Measurements from ENCODE around the gene MARK2.

Gene MARK2

GRCh38 chr11:63890368-63890767 lies 51.5 kb downstream of the MARK2 start:
- DNase-seq, result no peak
- Histone ChIP-seq H3K4me1 (ENCODE audit: control extremely low read depth in 1 of 4, control insufficient read depth in 4 of 4, insufficient read depth in 4 of 4, low read length in 3 of 4) (peaks cover 6 to 52% (median 37%) of the 10 kb centered on the region in 4 experiments), H3K36me3 (ENCODE audit: control insufficient read depth in 4 of 4, insufficient read depth in 4 of 4, low read length in 3 of 4) (peaks cover 0 to 27% (median 8%) of the 10 kb centered on the region in 4 experiments), H3K4me3 (ENCODE audit: control insufficient read depth in 1 of 7, extremely low read depth in 1 of 7, insufficient read depth in 4 of 7, low read depth in 2 of 7, low read length in 6 of 7) (no peak overlapping the region), H3K27me3 (replicated peaks in 2 of 5; ENCODE audit: control insufficient read depth in 4 of 5, insufficient read depth in 5 of 5, low read length in 4 of 5) (no peaks in the 10 kb centered on the region), H3K9me3 (ENCODE audit: control extremely low read depth in 1 of 5, control insufficient read depth in 4 of 5, insufficient read depth in 2 of 5, low read depth in 1 of 5, low read length in 4 of 5) (no peaks in the 10 kb centered on the region), H3K27ac (ENCODE audit: insufficient read depth in 1 of 2, low read depth in 1 of 2, low read length in 2 of 2, poor library complexity in 1 of 2, severe bottlenecking in 2 of 2) (no peak overlapping the region)
- POLR2A ChIA-PET, result no interaction called here
- CTCF ChIA-PET, result interaction anchor here (2.1 to 9.0 kb wide), 4 partner anchors 9 to 52 kb away, joined by 4 to 41 read pairs (median 18); partner anchors contain the start of gene MARK2
- WGBS (ENCODE audit: insufficient coverage), result 87% methylated on average over 6 of the region's 7 CpGs

- ChIA-PET POLR2A (no interaction called here), CTCF (interaction anchor here (1.4 to 9.0 kb wide), 6 partner anchors 11 to 54 kb away, joined by 3 to 41 read pairs (median 4); partner anchors contain the start of genes MARK2 and RCOR2)
- WGBS (ENCODE audit: insufficient coverage), result 13% methylated on average over 3 of the region's 3 CpGs
- Histone ChIP-seq H3K27me3 (replicated peaks in 2 of 5; ENCODE audit: control insufficient read depth in 4 of 5, insufficient read depth in 5 of 5, low read length in 4 of 5) (no peaks in the 10 kb centered on the region), H3K27ac (ENCODE audit: insufficient read depth in 1 of 2, low read depth in 1 of 2, low read length in 2 of 2, poor library complexity in 1 of 2, severe bottlenecking in 2 of 2) (no peak overlapping the region), H3K4me1 (ENCODE audit: control extremely low read depth in 1 of 4, control insufficient read depth in 4 of 4, insufficient read depth in 4 of 4, low read length in 3 of 4) (peaks cover 6 to 42% (median 32%) of the 10 kb centered on the region in 4 experiments), H3K4me3 (ENCODE audit: control insufficient read depth in 1 of 7, extremely low read depth in 1 of 7, insufficient read depth in 4 of 7, low read depth in 2 of 7, low read length in 6 of 7) (no peak overlapping the region), H3K36me3 (ENCODE audit: control insufficient read depth in 4 of 4, insufficient read depth in 4 of 4, low read length in 3 of 4) (peaks cover 2 to 43% (median 18%) of the 10 kb centered on the region in 4 experiments), H3K9me3 (ENCODE audit: control extremely low read depth in 1 of 5, control insufficient read depth in 4 of 5, insufficient read depth in 2 of 5, low read depth in 1 of 5, low read length in 4 of 5) (no peaks in the 10 kb centered on the region)
- DNase-seq, result peak; percentile 36 to 77 (median 67)
Measured at GRCh38 chr11:63892228-63892627, 53.3 kb downstream of the MARK2 start.

- CTCF ChIA-PET, result interaction anchor here (0.7 to 9.0 kb wide), 8 partner anchors 9 to 286 kb away, joined by 3 to 41 read pairs (median 4); partner anchors contain the start of gene MARK2
- H3K9me3 ChIP-seq (ENCODE audit: control extremely low read depth in 1 of 5, control insufficient read depth in 4 of 5, insufficient read depth in 2 of 5, low read depth in 1 of 5, low read length in 4 of 5), result no peaks in the 10 kb centered on the region
- peaks cover 8 to 54% (median 27%) of the 10 kb centered on the region in 4 experiments for H3K36me3 ChIP-seq (ENCODE audit: control insufficient read depth in 4 of 4, insufficient read depth in 4 of 4, low read length in 3 of 4)
- H3K27me3 ChIP-seq (replicated peaks in 2 of 5; ENCODE audit: control insufficient read depth in 4 of 5, insufficient read depth in 5 of 5, low read length in 4 of 5), result no peaks in the 10 kb centered on the region
- H3K4me3 ChIP-seq (ENCODE audit: control insufficient read depth in 1 of 7, extremely low read depth in 1 of 7, insufficient read depth in 4 of 7, low read depth in 2 of 7, low read length in 6 of 7), result no peak overlapping the region
- peaks cover 0 to 30% (median 21%) of the 10 kb centered on the region in 4 experiments for H3K4me1 ChIP-seq (ENCODE audit: control extremely low read depth in 1 of 4, control insufficient read depth in 4 of 4, insufficient read depth in 4 of 4, low read length in 3 of 4)
- DNase-seq, result no peak
- no peak overlapping the region for H3K27ac ChIP-seq (ENCODE audit: insufficient read depth in 1 of 2, low read depth in 1 of 2, low read length in 2 of 2, poor library complexity in 1 of 2, severe bottlenecking in 2 of 2)
- WGBS (ENCODE audit: insufficient coverage), result 100% methylated on average over 2 of the region's 6 CpGs
- POLR2A ChIA-PET, result no interaction called here
Measured at GRCh38 chr11:63893355-63893754, 54.4 kb downstream of the MARK2 start.

- no peak for DNase-seq
- Histone ChIP-seq H3K4me1 (ENCODE audit: control extremely low read depth in 1 of 4, control insufficient read depth in 4 of 4, insufficient read depth in 4 of 4, low read length in 3 of 4) (peaks cover 0 to 13% (median 7%) of the 10 kb centered on the region in 4 experiments), H3K9me3 (ENCODE audit: control extremely low read depth in 1 of 5, control insufficient read depth in 4 of 5, insufficient read depth in 2 of 5, low read depth in 1 of 5, low read length in 4 of 5) (no peaks in the 10 kb centered on the region), H3K4me3 (ENCODE audit: control insufficient read depth in 1 of 7, extremely low read depth in 1 of 7, insufficient read depth in 4 of 7, low read depth in 2 of 7, low read length in 6 of 7) (no peak overlapping the region), H3K27me3 (replicated peaks in 2 of 5; ENCODE audit: control insufficient read depth in 4 of 5, insufficient read depth in 5 of 5, low read length in 4 of 5) (no peaks in the 10 kb centered on the region), H3K36me3 (ENCODE audit: control insufficient read depth in 4 of 4, insufficient read depth in 4 of 4, low read length in 3 of 4) (peaks cover 12 to 74% (median 52%) of the 10 kb centered on the region in 4 experiments), H3K27ac (ENCODE audit: insufficient read depth in 1 of 2, low read depth in 1 of 2, low read length in 2 of 2, poor library complexity in 1 of 2, severe bottlenecking in 2 of 2) (no peak overlapping the region)
- WGBS (ENCODE audit: insufficient coverage), result 75% methylated on average over 3 of the region's 4 CpGs
- ChIA-PET POLR2A (no interaction called here), CTCF (interaction anchor here (1.0 to 12.5 kb wide), 2 partner anchors 9 to 62 kb away, joined by 4 to 176 read pairs; partner anchors contain the start of gene MARK2)
Measured at GRCh38 chr11:63896071-63896470, 57.2 kb downstream of the MARK2 start.

GRCh38 chr11:63897459-63898146 lies 58.7 kb downstream of the MARK2 start:
- Histone ChIP-seq H3K4me1 (ENCODE audit: control extremely low read depth in 1 of 4, control insufficient read depth in 4 of 4, insufficient read depth in 4 of 4, low read length in 3 of 4) (peaks cover 0 to 11% (median 3%) of the 10 kb centered on the region in 4 experiments), H3K27ac (ENCODE audit: insufficient read depth in 1 of 2, low read depth in 1 of 2, low read length in 2 of 2, poor library complexity in 1 of 2, severe bottlenecking in 2 of 2) (no peak overlapping the region), H3K4me3 (ENCODE audit: control insufficient read depth in 1 of 7, extremely low read depth in 1 of 7, insufficient read depth in 4 of 7, low read depth in 2 of 7, low read length in 6 of 7) (no peak overlapping the region), H3K27me3 (replicated peaks in 2 of 5; ENCODE audit: control insufficient read depth in 4 of 5, insufficient read depth in 5 of 5, low read length in 4 of 5) (no peaks in the 10 kb centered on the region), H3K36me3 (ENCODE audit: control insufficient read depth in 4 of 4, insufficient read depth in 4 of 4, low read length in 3 of 4) (peaks cover 12 to 78% (median 58%) of the 10 kb centered on the region in 4 experiments), H3K9me3 (ENCODE audit: control extremely low read depth in 1 of 5, control insufficient read depth in 4 of 5, insufficient read depth in 2 of 5, low read depth in 1 of 5, low read length in 4 of 5) (no peaks in the 10 kb centered on the region)
- POLR2A ChIA-PET, result no interaction called here
- 98% methylated on average over 6 of the region's 10 CpGs for WGBS (ENCODE audit: insufficient coverage)
- no peak for DNase-seq
- CTCF ChIA-PET, result interaction anchor here (1.0 to 12.5 kb wide), 7 partner anchors 9 to 64 kb away, joined by 3 to 176 read pairs (median 4); partner anchors contain the start of gene MARK2

GRCh38 chr11:63901660-63902059 lies 62.8 kb downstream of the MARK2 start:
- DNase-seq, result peak; percentile 51 to 71 (median 69)
- no peak overlapping the region for H3K4me3 ChIP-seq (ENCODE audit: control insufficient read depth in 1 of 7, extremely low read depth in 1 of 7, insufficient read depth in 4 of 7, low read depth in 2 of 7, low read length in 6 of 7)
- no peaks in the 10 kb centered on the region for H3K9me3 ChIP-seq (ENCODE audit: control extremely low read depth in 1 of 5, control insufficient read depth in 4 of 5, insufficient read depth in 2 of 5, low read depth in 1 of 5, low read length in 4 of 5)
- H3K36me3 ChIP-seq (ENCODE audit: control insufficient read depth in 4 of 4, insufficient read depth in 4 of 4, low read length in 3 of 4), result peaks cover 14 to 91% (median 73%) of the 10 kb centered on the region in 4 experiments
- H3K4me1 ChIP-seq (ENCODE audit: control extremely low read depth in 1 of 4, control insufficient read depth in 4 of 4, insufficient read depth in 4 of 4, low read length in 3 of 4), result peaks cover 0 to 18% (median 5%) of the 10 kb centered on the region in 4 experiments
- no peak overlapping the region for H3K27ac ChIP-seq (ENCODE audit: insufficient read depth in 1 of 2, low read depth in 1 of 2, low read length in 2 of 2, poor library complexity in 1 of 2, severe bottlenecking in 2 of 2)
- no CpG with 5 or more reads among the region's 3 CpGs for WGBS (ENCODE audit: insufficient coverage)
- ChIA-PET CTCF (interaction anchor here (1.3 to 12.5 kb wide), 7 partner anchors 14 to 68 kb away, joined by 3 to 176 read pairs (median 6); partner anchors contain the start of gene MARK2), POLR2A (no interaction called here)
- no peaks in the 10 kb centered on the region for H3K27me3 ChIP-seq (replicated peaks in 2 of 5; ENCODE audit: control insufficient read depth in 4 of 5, insufficient read depth in 5 of 5, low read length in 4 of 5)

GRCh38 chr11:63903884-63904283 lies 65.0 kb downstream of the MARK2 start:
- POLR2A ChIA-PET, result no interaction called here
- Histone ChIP-seq H3K36me3 (ENCODE audit: control insufficient read depth in 4 of 4, insufficient read depth in 4 of 4, low read length in 3 of 4) (peaks cover 11 to 90% (median 70%) of the 10 kb centered on the region in 4 experiments), H3K27me3 (replicated peaks in 2 of 5; ENCODE audit: control insufficient read depth in 4 of 5, insufficient read depth in 5 of 5, low read length in 4 of 5) (no peaks in the 10 kb centered on the region), H3K4me1 (ENCODE audit: control extremely low read depth in 1 of 4, control insufficient read depth in 4 of 4, insufficient read depth in 4 of 4, low read length in 3 of 4) (peaks cover 0 to 21% (median 6%) of the 10 kb centered on the region in 4 experiments), H3K27ac (ENCODE audit: insufficient read depth in 1 of 2, low read depth in 1 of 2, low read length in 2 of 2, poor library complexity in 1 of 2, severe bottlenecking in 2 of 2) (no peak overlapping the region), H3K4me3 (ENCODE audit: control insufficient read depth in 1 of 7, extremely low read depth in 1 of 7, insufficient read depth in 4 of 7, low read depth in 2 of 7, low read length in 6 of 7) (no peak overlapping the region), H3K9me3 (ENCODE audit: control extremely low read depth in 1 of 5, control insufficient read depth in 4 of 5, insufficient read depth in 2 of 5, low read depth in 1 of 5, low read length in 4 of 5) (no peaks in the 10 kb centered on the region)
- DNase-seq, result no peak
- CTCF ChIA-PET, result interaction anchor here (1.2 to 12.5 kb wide), 3 partner anchors 41 to 136 kb away, joined by 3 to 176 read pairs (median 17); partner anchors contain the start of gene MARK2
- 97% methylated on average over 10 of the region's 14 CpGs for whole genome bisulfite sequencing (ENCODE audit: insufficient coverage)
